NOMO-1 treated with dmso at 0.1 percent for 144 hours (cell line): ENCODE data around the gene CD99.
"Not testable (repeated sequence)": the region's sequence is repeated elsewhere in the genome, so short reads cannot be mapped to it uniquely, and the experiment has no call there.

Source experiments
- DNase-seq: peaks from one replicate; lab custom pipeline; 2025; ENCODE audit not compliant: unreplicated experiment; lab: John Stamatoyannopoulos, UW

CD99 gene

DNA sequence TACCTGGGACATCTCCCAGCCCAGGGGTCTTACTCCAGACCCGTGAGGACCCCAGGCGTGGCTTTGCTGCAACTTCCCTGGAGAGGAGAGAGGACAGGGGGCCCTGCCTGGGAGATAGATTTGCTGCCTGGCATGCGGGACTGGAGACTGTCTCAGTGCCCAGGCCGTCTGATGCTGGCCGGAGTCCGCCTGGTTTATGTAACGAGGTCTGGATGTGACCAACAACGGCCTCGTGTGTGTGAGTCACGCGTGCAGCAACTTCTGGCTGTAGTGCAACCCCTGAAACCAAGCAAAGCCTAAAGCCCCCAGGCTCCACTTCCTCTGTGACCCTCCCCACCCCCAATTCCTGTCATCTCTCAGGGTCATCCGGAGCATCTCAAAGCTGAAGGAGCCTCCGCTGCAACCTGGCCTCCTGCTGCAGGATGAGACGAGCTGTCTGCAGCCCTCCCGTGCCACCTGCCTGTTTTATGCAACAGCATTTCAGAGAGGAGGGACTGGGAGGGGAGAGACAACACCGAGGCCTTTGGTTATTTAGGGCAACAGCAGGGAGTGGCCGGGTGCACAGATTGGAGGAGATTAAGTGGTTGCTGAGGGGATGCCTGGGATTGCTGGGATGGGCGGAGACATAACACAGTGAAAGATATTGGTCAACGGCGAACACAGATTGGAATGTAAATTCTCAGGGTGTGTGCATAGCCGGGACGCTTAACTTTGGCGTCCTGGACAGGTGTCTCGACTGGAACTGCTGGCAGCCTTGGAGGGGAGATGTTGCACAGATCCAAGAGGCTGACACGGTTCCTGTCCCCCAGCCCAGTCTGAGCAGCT lies 76.7 kb downstream of the CD99 start:
- DNase-seq: peak; percentile 13

GRCh38 chrX:2769615-2770014 lies 78.5 kb downstream of the CD99 start:
- no peak for DNase-seq

GRCh38 chrX:2773166-2774055 lies 82.3 kb downstream of the CD99 start:
- not testable (repeated sequence) for DNase-seq

DNA sequence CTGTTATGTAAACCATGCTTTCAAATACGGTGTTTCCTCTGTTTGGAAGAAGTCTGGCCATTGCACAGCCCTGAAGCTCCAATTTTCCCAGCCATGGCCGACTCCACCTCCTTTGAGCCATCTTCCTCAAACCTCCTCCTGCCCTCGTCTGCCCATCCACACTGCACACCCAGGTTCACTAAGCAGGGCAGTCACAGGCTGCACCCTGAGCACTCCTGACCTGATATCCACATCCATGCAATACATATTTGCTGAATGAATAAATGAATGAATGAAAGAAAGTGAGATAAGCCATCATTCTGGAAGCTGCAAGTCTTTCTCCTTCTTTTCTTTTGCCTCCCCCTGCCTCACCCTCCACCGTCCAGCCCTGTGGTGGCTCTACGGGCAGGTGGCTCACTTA lies 83.0 kb downstream of the CD99 start:
- DNase-seq: no peak

- no peak for DNase-seq
These were observed 83.7 kb downstream of the CD99 start for GRCh38 chrX:2774776-2775175.

- not testable (repeated sequence) for DNase-seq
These were observed 89.6 kb downstream of the CD99 start for GRCh38 chrX:2780472-2781225.

DNA sequence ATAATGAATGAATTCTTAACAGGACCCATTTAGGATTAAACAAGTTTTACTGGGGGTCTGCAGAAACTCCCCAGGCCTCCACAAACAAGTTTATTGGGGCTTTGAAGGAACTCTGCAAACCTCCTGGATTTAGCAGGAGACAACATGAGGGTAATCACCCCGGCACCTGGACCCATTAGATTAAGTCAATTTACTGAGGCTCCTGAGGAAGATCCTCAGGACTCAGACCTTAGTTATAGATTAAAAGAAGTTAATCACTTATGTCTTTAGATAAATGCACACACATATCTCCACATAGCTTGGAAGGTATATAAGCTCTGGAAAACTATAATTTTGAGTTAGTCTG lies 90.1 kb downstream of the CD99 start:
- DNase-seq: no peak

DNA sequence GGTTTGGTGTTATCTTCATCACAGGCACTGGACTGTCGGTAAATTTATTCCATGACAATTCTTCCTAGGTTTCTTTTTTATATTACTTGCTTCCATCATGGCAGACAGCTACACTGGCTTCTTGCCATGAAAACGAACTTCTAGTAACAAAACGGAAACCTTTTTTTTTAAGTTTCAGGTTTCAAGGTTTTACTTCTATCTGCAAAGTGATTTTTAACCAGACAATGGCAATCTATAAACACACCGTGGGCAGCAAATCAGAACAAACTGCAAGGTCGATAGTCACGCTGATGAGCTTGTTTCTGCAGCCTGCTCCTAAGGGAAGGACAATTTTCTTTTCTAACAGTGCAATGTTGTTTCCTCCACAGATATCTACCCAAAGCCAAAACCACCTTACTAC lies 90.6 kb downstream of the CD99 start:
- no peak for DNase-seq

- no peak for DNase-seq
These were observed 91.1 kb downstream of the CD99 start for GRCh38 chrX:2782171-2782570.

DNA sequence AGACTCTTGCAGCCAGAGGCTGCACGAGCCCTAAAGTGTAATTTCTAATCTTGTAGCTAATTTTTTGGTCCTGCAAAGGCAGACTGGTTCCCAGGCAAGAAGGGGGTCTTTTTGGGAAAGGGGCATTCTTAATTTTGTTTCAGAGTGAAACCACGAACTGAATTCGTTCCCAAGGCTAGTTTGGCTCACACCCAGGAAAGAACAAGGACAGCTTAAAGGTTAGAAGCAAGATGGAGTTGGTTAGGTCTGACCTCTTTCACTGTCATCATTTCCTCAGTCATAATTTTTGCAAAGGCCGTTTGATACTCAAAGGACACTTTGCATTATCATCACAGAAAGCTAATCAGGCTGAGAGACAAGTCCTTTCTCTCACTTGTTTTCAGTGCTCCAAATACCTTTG lies 91.7 kb downstream of the CD99 start:
- DNase-seq: no peak

GRCh38 chrX:2784026-2784425 lies 92.9 kb downstream of the CD99 start:
- DNase-seq: no peak

- no peak for DNase-seq
These were observed 94.4 kb downstream of the CD99 start for GRCh38 chrX:2785538-2785937.

- DNase-seq: no peak
These were observed 97.9 kb downstream of the CD99 start for GRCh38 chrX:2788980-2789379.

DNA sequence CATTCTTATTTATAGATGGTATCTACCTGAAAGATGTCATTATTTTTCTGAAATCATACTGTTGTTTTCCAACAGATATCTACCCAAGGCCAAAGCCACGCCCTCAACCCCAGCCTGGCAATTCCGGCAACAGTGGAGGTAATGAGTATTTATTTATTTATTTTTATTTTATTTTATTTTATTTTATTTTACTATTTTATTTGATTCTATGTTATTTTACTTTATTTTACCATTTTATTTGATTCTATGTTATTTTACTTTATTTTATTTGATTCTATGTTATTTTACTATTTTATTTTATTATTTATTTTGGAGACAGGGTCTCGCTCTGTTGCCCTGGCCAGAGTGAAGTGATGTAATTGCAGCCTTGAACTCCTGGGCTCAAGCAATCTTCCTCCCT lies 98.5 kb downstream of the CD99 start:
- DNase-seq: no peak
